Large intestine (tissue), 3 donors: Measurements from ENCODE around the gene ARL4A. TPM values are rescaled to one million over a fixed set of nuclear protein-coding genes. Genes with fewer than 3 reads are reported as not detected.

Experiments
- DNase-seq, 2 donors: peaks; one replicate each; pipeline versions ENCODE4 v3.0.0 to v3.0.0-alpha.2; 2013
- H3K27ac ChIP-seq: one replicate; pipeline ENCODE4 v1.5.1; 2013; ENCODE audit warnings: low read length
- H3K27me3 ChIP-seq: 2 replicates; pipeline ENCODE4 v1.6.1; 2013; ENCODE audit warnings: low read length; ENCODE audit not compliant: control insufficient read depth, insufficient read depth
- H3K36me3 ChIP-seq: 2 replicates; pipeline ENCODE4 v1.6.1; 2013; ENCODE audit warnings: low read length; ENCODE audit not compliant: control insufficient read depth, insufficient read depth
- H3K4me1 ChIP-seq: one replicate; pipeline ENCODE4 v1.6.1; 2013; ENCODE audit warnings: low read length; ENCODE audit not compliant: control insufficient read depth, insufficient read depth
- H3K4me3 ChIP-seq: one replicate; pipeline ENCODE4 v1.5.1; 2013; ENCODE audit warnings: low read length
- H3K9me3 ChIP-seq: one replicate; pipeline ENCODE4 v1.6.1; 2013; ENCODE audit warnings: mild to moderate bottlenecking, low read depth, low read length, moderate library complexity; ENCODE audit not compliant: control insufficient read depth
- WGBS: methylation state at CpG from one replicate; pipeline ENCODE4 v1.1.5; 2013; ENCODE audit warnings: low lambda C conversion rate; ENCODE audit not compliant: insufficient coverage; 5-methylcytosine and 5-hydroxymethylcytosine counted together
- polyA plus RNA-seq: library from polyadenylated mRNA; unstranded; fragments of 120-200 nt; gene quantifications from one replicate; pipeline ENCODE4 v1.2.1, GENCODE V29; 2013

The ARL4A gene
- polyA plus RNA-seq, 1 donor, result 75.2 TPM

DNA sequence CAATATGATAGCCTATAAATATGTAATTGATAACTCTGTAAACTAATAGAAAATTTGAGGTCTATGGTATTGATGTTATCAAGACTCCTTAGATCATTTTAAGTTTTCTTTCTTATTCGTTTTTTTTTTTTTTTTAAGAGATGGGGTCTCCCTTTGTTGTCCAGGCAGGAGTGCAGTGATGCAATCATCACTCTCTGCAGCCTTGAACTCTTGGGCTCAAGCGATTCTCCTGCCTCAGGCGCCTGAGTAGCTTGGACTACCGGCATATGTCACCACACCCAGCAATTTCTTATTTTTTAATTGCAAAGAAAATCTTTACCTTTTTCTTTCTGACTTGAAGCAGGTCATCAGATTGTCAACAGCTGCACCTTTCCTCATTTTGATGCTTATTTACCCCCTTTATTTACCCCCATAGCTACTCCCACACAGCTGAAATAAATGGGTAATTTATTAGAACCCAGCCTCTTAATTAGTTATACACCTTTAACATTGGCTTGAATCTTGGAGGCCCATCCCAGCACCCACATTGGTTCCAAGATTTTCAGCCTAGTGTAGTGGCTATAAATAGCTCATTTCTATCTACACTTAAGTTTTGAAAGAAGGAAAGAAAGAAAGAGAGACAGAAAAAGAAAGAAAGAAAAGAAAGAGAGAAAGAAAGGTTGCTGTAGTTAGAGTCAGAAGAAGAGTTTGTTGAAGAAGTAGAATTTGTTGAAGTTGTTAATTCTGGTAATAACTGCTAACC, 38.3 kb downstream of the ARL4A start:
- Histone ChIP-seq H3K27me3 (no peaks in the 10 kb centered on the region), H3K4me1 (peaks cover 11% of the 10 kb centered on the region), H3K4me3 (no peak overlapping the region), H3K27ac (no peak overlapping the region), H3K9me3 (no peaks in the 10 kb centered on the region), H3K36me3 (no peaks in the 10 kb centered on the region)
- WGBS, result 67% methylated on average over 1 of the region's 4 CpGs
- DNase-seq, result no peak

DNA sequence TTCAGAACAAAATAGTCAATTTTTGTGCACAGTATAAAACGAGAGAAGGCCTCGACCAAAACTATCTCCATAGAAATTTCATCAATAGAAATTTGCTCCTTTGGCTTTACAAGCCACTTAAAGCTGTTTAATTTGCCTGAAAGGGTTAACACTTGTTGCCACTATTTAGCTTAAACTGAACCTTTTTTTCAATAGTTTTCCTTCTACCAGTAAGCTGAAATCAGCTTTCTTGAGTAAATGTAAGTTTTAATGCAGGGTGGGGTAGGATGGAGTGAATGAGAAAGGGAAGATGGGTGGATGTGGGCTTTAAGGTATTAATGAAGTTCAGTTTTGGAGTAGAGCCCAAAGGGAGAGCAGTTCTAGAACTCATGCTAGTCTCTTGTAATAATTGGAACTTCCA, 39.5 kb downstream of the ARL4A start:
- DNase-seq, result no peak
- no peaks in the 10 kb centered on the region for H3K9me3 ChIP-seq
- no peaks in the 10 kb centered on the region for H3K36me3 ChIP-seq
- no CpG with 5 or more reads among the region's 2 CpGs for WGBS
- H3K27ac ChIP-seq, result no peak overlapping the region
- H3K4me3 ChIP-seq, result no peak overlapping the region
- peaks cover 11% of the 10 kb centered on the region for H3K4me1 ChIP-seq
- H3K27me3 ChIP-seq, result no peaks in the 10 kb centered on the region

DNA sequence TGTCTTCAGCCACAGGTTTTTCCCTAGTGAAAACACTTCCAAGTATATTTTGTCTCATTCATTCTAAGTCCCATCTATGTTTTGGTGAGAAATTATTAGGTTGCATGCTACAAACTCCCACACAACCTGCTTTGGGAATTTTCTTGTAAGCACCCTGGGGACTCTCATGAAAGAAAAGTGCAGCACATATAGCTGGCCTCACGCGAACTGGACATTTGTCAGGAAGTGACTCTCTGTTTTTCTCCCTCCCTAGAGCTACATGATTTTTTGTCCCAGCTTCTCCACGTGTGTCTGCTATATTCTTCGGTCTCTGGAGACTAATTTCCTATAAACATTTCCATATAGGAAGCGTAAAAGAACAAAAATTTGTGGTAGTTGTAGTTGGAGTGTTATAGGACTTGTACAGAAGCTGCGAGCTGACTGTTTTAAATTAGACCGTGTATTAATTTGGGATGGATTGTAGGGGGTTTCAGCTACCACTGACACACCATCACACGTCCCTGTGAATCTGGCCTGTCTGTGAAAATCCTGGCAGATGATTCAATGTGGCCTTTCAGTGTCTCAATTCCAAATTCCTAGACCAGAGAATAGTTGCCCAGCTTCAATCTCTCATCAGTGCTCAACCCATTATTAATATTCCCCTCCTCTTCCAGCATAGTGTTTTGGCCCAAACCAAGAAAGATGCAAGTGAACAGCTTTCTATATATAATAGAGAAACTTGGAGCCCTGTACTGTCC, 40.2 kb downstream of the ARL4A start:
- peaks cover 5% of the 10 kb centered on the region for H3K4me1 ChIP-seq
- H3K27me3 ChIP-seq, result no peaks in the 10 kb centered on the region
- no peak overlapping the region for H3K27ac ChIP-seq
- no peaks in the 10 kb centered on the region for H3K9me3 ChIP-seq
- no peak overlapping the region for H3K4me3 ChIP-seq
- DNase-seq, result no peak
- H3K36me3 ChIP-seq, result no peaks in the 10 kb centered on the region
- WGBS, result no CpG with 5 or more reads among the region's 8 CpGs

DNA sequence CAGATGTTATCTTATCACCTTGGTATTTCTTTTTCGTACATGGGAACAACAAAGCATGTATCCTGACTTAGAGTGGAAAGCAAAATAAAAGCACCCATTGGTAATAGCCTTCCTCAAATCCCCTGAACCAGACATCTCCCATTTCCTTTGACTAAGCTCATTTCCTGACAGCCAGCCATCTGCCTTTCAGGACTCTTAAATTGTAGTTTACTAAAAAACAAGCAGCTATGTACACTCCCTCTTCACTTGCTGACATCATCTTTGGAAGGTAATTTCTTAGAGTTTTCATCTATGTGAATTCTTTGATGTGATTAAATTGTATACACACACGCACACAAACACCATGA, 40.7 kb downstream of the ARL4A start:
- no peaks in the 10 kb centered on the region for H3K36me3 ChIP-seq
- WGBS, result 89% methylated on average over 2 of the region's 2 CpGs
- no peak overlapping the region for H3K4me3 ChIP-seq
- H3K4me1 ChIP-seq, result peaks cover 1% of the 10 kb centered on the region
- H3K27ac ChIP-seq, result no peak overlapping the region
- no peaks in the 10 kb centered on the region for H3K9me3 ChIP-seq
- no peaks in the 10 kb centered on the region for H3K27me3 ChIP-seq
- no peak for DNase-seq

DNA sequence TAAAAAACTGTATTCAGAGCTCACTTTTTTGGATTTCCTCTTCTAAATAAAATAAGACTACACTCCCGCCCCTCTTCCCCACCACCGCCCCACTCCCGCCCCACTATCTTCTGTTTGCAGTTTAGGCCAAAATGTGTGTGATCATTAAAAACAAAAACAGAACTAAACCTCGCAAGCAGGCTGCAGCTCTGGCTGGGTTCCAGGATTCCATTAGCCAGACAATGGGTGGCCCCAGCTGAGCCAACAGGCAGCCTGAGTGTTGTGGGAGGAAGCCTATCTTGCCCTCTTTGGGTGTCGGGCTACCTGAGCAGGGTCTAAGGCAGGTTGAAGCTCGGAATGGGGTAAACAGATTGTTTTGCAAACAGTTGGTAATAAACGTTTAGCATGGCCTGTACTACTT, 41.7 kb downstream of the ARL4A start:
- no peak for DNase-seq
- Histone ChIP-seq H3K36me3 (no peaks in the 10 kb centered on the region), H3K4me1 (no peaks in the 10 kb centered on the region), H3K27me3 (no peaks in the 10 kb centered on the region), H3K27ac (no peak overlapping the region), H3K9me3 (no peaks in the 10 kb centered on the region), H3K4me3 (no peak overlapping the region)
- WGBS, result 75% methylated on average over 2 of the region's 7 CpGs

DNA sequence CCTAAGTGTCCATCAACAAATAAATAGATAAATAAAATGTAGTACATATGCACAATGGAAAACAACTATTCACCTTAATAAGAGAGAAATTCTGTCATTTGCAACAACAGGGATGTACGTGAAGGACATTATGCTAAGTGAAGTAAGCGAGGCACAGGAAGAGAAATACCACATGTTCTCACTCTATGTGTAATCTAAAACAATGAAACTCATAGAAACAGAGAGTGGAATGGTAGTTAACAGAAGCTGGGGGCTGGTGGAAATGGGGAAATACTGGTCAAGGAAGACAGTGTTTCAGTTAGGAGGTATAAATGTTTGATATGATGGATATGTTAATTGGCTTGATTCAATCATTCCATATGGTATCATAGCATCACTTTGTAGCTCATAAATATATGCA, 43.1 kb downstream of the ARL4A start:
- DNase-seq, result no peak
- H3K4me1 ChIP-seq, result no peaks in the 10 kb centered on the region
- H3K4me3 ChIP-seq, result no peak overlapping the region
- 44% methylated on average over 2 of the region's 2 CpGs for WGBS
- no peaks in the 10 kb centered on the region for H3K27me3 ChIP-seq
- no peaks in the 10 kb centered on the region for H3K36me3 ChIP-seq
- H3K27ac ChIP-seq, result no peak overlapping the region
- no peaks in the 10 kb centered on the region for H3K9me3 ChIP-seq

DNA sequence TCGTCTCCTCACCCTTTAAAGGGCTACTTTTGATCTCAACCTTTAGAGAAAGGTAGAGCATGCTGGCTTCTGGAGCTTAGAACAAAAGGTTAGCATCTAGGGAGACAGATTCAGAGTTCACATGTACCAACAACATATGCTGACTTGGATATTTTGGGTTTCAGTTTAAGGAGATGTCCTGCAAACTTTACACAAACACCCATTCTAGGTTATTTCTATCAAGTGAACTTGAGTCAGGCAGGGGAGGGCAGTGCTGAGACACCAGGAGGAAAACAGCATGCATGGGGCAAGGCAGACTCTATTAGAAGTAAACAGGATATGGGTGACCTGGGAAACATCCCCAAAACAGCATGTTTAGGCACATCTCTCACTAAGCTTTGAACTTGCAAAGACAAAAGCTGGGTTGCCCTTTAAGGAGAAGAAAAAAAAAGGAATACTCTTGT, 43.8 kb downstream of the ARL4A start:
- no peak for DNase-seq

DNA sequence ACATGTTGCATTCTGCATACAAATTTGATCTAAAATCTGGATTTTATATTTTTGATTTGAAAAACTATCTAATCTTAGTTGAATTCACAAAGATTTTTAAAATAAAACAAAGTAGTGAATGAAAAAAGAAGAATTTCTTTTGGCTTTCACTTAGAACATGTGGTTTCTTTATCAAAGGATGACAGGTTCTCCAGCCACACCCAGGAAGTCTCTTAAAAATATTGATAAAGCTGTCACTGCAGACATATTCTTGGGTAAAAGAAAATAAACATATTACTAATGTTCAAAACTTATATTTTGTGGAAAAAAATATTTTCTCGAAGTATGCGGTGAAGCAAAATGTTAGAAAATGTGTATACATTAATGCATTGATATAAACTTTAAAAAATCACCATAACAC, 44.3 kb downstream of the ARL4A start:
- Histone ChIP-seq H3K27me3 (no peaks in the 10 kb centered on the region), H3K36me3 (no peaks in the 10 kb centered on the region), H3K4me3 (no peak overlapping the region), H3K27ac (no peak overlapping the region), H3K9me3 (no peaks in the 10 kb centered on the region), H3K4me1 (no peaks in the 10 kb centered on the region)
- 93% methylated on average over 2 of the region's 2 CpGs for WGBS
- DNase-seq, result no peak

More for the DNA sequence above, 43.8 kb downstream of the ARL4A start:
- no peak overlapping the region for H3K27ac ChIP-seq
- 100% methylated on average over 1 of the region's 1 CpG for WGBS
- no peaks in the 10 kb centered on the region for H3K9me3 ChIP-seq
- no peak overlapping the region for H3K4me3 ChIP-seq
- H3K4me1 ChIP-seq, result no peaks in the 10 kb centered on the region
- H3K36me3 ChIP-seq, result no peaks in the 10 kb centered on the region
- no peaks in the 10 kb centered on the region for H3K27me3 ChIP-seq

DNA sequence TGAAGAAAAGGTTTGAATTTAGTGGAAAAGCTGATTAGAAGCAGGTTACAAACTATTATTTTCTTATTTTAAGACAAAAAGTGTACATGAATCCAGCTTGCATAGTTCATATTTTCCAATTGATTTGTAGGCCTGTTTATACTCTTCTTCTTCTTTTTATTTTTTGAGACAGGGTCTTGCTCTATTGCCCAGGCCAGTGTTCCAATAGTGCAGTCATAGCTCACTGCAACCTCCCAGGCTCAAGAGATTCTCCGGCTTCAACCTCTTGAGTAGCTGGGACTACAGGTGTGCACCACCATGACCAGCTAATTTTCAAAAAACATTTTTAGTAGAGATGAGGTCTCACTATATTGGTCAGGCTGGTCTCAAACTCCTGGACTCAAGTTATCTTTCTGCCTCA, 45.0 kb downstream of the ARL4A start:
- no peak overlapping the region for H3K27ac ChIP-seq
- no peaks in the 10 kb centered on the region for H3K4me1 ChIP-seq
- H3K9me3 ChIP-seq, result no peaks in the 10 kb centered on the region
- H3K36me3 ChIP-seq, result no peaks in the 10 kb centered on the region
- WGBS, result no CpG with 5 or more reads among the region's 1 CpG
- DNase-seq, result no peak
- no peaks in the 10 kb centered on the region for H3K27me3 ChIP-seq
- no peak overlapping the region for H3K4me3 ChIP-seq

DNA sequence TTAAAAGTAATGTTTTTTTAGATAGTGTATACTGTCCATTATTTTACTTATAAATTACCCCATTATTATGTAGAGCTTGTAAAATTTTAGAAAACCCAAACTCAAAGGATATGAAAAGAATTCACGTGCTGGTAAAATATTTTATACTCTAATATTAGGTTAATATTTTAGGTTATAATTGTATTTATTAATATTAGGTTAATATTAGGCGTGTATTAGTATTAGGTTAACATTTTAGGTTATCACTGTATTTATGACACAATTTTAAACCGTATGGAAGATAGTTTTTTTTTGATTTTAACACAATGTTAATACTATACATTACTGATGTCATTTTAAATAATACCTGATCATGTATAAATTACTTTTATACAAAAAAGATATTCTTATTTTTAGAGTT, 48.5 kb downstream of the ARL4A start:
- DNase-seq, result no peak
- H3K27me3 ChIP-seq, result no peaks in the 10 kb centered on the region
- H3K36me3 ChIP-seq, result no peaks in the 10 kb centered on the region
- H3K27ac ChIP-seq, result no peak overlapping the region
- 67% methylated on average over 3 of the region's 3 CpGs for WGBS
- no peaks in the 10 kb centered on the region for H3K4me1 ChIP-seq
- no peaks in the 10 kb centered on the region for H3K9me3 ChIP-seq
- no peak overlapping the region for H3K4me3 ChIP-seq

DNA sequence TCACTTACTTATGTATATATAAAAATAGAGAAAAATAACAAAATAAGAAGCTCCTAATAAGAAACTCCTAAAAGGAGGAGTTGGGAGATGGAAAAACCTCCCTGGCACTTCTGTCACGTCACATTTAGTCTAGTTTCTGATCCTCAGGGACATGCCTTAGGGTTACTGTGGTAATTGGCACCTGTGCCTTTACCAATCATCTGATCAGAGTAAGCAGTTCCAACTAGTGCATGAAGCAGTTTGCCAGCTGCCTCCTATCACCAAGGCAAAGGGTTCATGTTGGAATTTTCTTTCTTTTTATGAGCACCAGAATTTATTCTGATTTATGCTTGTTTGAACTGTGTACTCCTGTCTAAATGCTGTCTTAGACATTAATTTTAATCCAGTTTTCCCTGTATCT, 49.9 kb downstream of the ARL4A start:
- H3K9me3 ChIP-seq, result no peaks in the 10 kb centered on the region
- no peak overlapping the region for H3K27ac ChIP-seq
- WGBS, result 100% methylated on average over 1 of the region's 1 CpG
- H3K4me3 ChIP-seq, result no peak overlapping the region
- H3K4me1 ChIP-seq, result no peaks in the 10 kb centered on the region
- no peaks in the 10 kb centered on the region for H3K36me3 ChIP-seq
- H3K27me3 ChIP-seq, result no peaks in the 10 kb centered on the region
- DNase-seq, result no peak
